ENCODE results near the gene DHRS7B. TPM values are rescaled to one million over a fixed set of nuclear protein-coding genes. Genes with fewer than 3 reads are reported as not detected.

The DHRS7B gene
- total RNA-seq, 4 donors from 2014 or later, result 14.6 to 80.6 (median 47.7) TPM

DNA sequence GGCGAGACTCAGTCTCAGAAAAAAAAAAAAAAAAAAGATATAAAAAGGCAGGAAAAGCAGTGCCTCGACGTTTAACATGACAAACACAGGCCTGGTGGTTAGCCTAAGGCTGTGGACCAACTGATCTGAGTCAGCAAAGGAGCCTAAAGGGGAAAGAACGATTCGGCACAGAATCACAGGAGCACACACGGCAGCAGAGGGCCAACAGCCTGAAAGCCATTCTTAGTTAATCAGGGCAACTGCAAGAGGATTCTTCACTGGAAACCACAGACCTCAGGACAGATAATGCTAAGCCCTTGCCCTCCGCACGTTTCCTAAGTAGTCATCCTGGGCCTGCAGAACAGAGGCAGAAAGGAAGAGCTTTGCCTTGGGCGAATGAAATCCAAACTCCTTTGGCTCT lies 72.5 kb downstream of the DHRS7B start:
- Histone ChIP-seq H3K9me3 (no peaks in the 10 kb centered on the region), H3K4me3 (no peak overlapping the region), H3K36me3 (peaks cover 0 to 14% (median 5%) of the 10 kb centered on the region in 4 donors), H3K27ac (no peak overlapping the region), H3K4me1 (peaks cover 6 to 23% (median 8%) of the 10 kb centered on the region in 4 donors), H3K27me3 (no peaks in the 10 kb centered on the region)
- intact Hi-C loops (cut with DNase I; ENCODE audit: low total_unique reads) (no loop called here), in situ Hi-C loops (cut with MboI; ENCODE audit: low pct_ligation_motif_present in 1 of 4, low pct_unique_long_range_greater_than_20kb in 1 of 4, low sequenced_read_pairs in 3 of 4) (no loop called here)
- DNase-seq, result no peak
- WGBS, 2 donors (ENCODE audit: low coverage in 1 of 2), result 64 to 65% methylated on average over 6 to 9 of the region's 9 CpGs
- TF ChIP-seq POLR2A (IDR thresholded peaks at IDR 0.05) (no peak), POLR2AphosphoS5 (IDR thresholded peaks at IDR 0.05) (no peak), EP300 (IDR thresholded peaks at IDR 0.05; ENCODE audit: low read depth) (no peak)
- TF ChIP-seq, protein P1, sequence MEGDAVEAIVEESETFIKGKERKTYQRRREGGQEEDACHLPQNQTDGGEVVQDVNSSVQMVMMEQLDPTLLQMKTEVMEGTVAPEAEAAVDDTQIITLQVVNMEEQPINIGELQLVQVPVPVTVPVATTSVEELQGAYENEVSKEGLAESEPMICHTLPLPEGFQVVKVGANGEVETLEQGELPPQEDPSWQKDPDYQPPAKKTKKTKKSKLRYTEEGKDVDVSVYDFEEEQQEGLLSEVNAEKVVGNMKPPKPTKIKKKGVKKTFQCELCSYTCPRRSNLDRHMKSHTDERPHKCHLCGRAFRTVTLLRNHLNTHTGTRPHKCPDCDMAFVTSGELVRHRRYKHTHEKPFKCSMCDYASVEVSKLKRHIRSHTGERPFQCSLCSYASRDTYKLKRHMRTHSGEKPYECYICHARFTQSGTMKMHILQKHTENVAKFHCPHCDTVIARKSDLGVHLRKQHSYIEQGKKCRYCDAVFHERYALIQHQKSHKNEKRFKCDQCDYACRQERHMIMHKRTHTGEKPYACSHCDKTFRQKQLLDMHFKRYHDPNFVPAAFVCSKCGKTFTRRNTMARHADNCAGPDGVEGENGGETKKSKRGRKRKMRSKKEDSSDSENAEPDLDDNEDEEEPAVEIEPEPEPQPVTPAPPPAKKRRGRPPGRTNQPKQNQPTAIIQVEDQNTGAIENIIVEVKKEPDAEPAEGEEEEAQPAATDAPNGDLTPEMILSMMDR (IDR thresholded peaks at IDR 0.05), result no peak

DNA sequence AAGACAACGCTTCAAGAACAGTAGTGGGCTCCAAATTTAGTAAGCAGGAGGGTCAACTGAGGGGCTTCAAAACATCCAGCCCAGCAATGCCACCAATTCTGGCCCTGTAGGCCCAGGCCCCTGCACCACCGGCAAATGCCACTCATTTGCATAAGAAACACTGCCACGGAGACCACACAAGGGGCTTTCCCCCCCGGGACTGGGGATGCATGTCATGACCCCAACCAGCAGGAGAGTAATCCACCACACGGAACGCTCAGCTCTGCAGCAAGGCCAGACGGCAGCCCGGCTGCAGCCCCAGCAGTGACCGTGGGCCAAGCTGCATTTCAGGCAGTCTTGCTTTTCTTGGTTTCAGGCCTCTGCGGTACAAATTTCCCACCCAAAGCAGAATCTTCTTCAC lies 73.1 kb downstream of the DHRS7B start:
- no peak overlapping the region for H3K4me3 ChIP-seq
- no peak for DNase-seq
- no peaks in the 10 kb centered on the region for H3K9me3 ChIP-seq
- in situ Hi-C loops (cut with MboI; ENCODE audit: low pct_ligation_motif_present in 1 of 4, low pct_unique_long_range_greater_than_20kb in 1 of 4, low sequenced_read_pairs in 3 of 4) (loop anchor here in 2 of 4 donors (10.0 to 25.0 kb wide), 2 partner anchors 65 to 88 kb away; no protein-coding TSS in a partner anchor), intact Hi-C loops (cut with DNase I; ENCODE audit: low total_unique reads) (no loop called here)
- H3K27me3 ChIP-seq, result no peaks in the 10 kb centered on the region
- 68 to 72% methylated on average over 2 to 10 of the region's 10 CpGs for WGBS, 2 donors (ENCODE audit: low coverage in 1 of 2)
- peaks cover 6 to 26% (median 8%) of the 10 kb centered on the region in 4 donors for H3K4me1 ChIP-seq
- TF ChIP-seq POLR2AphosphoS5 (IDR thresholded peaks at IDR 0.05), result no peak
- TF ChIP-seq, protein P1 (IDR thresholded peaks at IDR 0.05), result no peak
- TF ChIP-seq EP300 (IDR thresholded peaks at IDR 0.05; ENCODE audit: low read depth), result no peak
- TF ChIP-seq POLR2A (IDR thresholded peaks at IDR 0.05), result no peak
- no peak overlapping the region for H3K27ac ChIP-seq
- H3K36me3 ChIP-seq, result peaks cover 0 to 14% (median 5%) of the 10 kb centered on the region in 4 donors

DNA sequence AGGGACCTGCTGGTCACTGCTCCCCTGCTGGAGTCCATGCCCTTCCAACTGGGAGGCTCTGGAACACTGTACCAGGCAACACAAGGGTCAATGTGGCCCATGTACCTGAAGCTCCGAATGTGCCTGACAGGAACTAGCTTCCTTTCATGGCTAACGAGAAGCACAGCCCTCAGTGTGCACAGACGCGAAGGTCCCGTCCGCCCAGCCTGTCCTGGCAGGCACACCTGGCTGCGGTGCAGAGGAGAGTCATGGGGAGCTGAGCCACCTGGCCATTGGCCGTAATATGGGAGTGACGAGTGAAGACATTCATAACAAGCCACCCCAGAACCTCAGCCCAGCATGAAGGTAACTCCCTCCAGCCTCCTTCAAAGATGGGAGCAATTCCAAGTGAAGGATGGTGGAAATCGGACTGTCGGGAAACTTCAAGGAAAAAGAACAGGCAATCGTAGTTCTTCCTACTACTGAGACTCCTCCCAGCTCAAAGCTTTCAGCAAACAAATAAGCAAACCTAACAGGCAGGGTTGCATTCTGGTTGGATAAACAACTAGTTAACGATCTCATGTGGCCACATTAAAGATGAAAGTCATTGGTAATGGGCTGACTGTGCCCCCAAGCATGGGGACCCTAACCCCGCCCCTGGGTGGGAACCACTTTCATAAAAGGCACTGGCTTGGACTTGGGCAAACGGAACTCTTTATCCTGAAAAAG lies 74.0 kb downstream of the DHRS7B start:
- Histone ChIP-seq H3K4me1 (peaks cover 6 to 27% (median 8%) of the 10 kb centered on the region in 4 donors), H3K4me3 (no peak overlapping the region), H3K9me3 (no peaks in the 10 kb centered on the region), H3K27me3 (no peaks in the 10 kb centered on the region), H3K27ac (no peak overlapping the region), H3K36me3 (peaks cover 0 to 14% (median 5%) of the 10 kb centered on the region in 4 donors)
- no peak for DNase-seq
- TF ChIP-seq, protein P1 (IDR thresholded peaks at IDR 0.05), result no peak
- no peak for TF ChIP-seq EP300 (IDR thresholded peaks at IDR 0.05; ENCODE audit: low read depth)
- TF ChIP-seq POLR2AphosphoS5 (IDR thresholded peaks at IDR 0.05), result no peak
- TF ChIP-seq POLR2A (IDR thresholded peaks at IDR 0.05), result no peak
- WGBS, 2 donors (ENCODE audit: low coverage in 1 of 2), result 64 to 73% methylated on average over 5 to 14 of the region's 15 CpGs
- in situ Hi-C loops (cut with MboI; ENCODE audit: low pct_ligation_motif_present in 1 of 4, low pct_unique_long_range_greater_than_20kb in 1 of 4, low sequenced_read_pairs in 3 of 4) (loop anchor here in 2 of 4 donors (10.0 to 25.0 kb wide), 2 partner anchors 66 to 88 kb away; no protein-coding TSS in a partner anchor), intact Hi-C loops (cut with DNase I; ENCODE audit: low total_unique reads) (no loop called here)

DNA sequence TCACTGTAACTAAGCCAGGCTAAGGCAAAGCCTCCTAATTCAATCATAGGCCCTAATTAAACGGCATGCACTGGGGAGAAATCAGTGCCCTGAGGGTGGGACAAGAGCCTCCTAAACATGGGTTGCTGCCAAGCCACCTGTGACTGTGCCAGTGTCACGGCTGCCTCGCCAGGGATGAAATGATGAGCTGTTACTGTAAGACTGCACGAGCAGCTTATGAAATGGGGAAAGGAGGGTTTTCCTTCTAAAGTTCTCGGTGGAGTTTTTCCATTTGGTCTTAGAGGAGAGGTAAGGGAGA lies 74.5 kb downstream of the DHRS7B start:
- 67% methylated on average over 5 of the region's 5 CpGs; no CpG with 5 or more reads in 1 of the 2 donors for WGBS, 2 donors (ENCODE audit: low coverage in 1 of 2)
- intact Hi-C loops (cut with DNase I; ENCODE audit: low total_unique reads), result no loop called here
- TF ChIP-seq POLR2A (IDR thresholded peaks at IDR 0.05) (no peak), EP300 (IDR thresholded peaks at IDR 0.05; ENCODE audit: low read depth) (no peak), POLR2AphosphoS5 (IDR thresholded peaks at IDR 0.05) (no peak)
- TF ChIP-seq, protein P1 (IDR thresholded peaks at IDR 0.05), result no peak

More for the DNA sequence above, 74.5 kb downstream of the DHRS7B start:
- no peak for DNase-seq
- H3K4me1 ChIP-seq, result peaks cover 6 to 27% (median 8%) of the 10 kb centered on the region in 4 donors
- H3K27me3 ChIP-seq, result no peaks in the 10 kb centered on the region
- no peak overlapping the region for H3K4me3 ChIP-seq
- no peaks in the 10 kb centered on the region for H3K9me3 ChIP-seq
- peaks cover 0 to 14% (median 5%) of the 10 kb centered on the region in 4 donors for H3K36me3 ChIP-seq
- no peak overlapping the region for H3K27ac ChIP-seq
- in situ Hi-C loops (cut with MboI; ENCODE audit: low pct_ligation_motif_present in 1 of 4, low pct_unique_long_range_greater_than_20kb in 1 of 4, low sequenced_read_pairs in 3 of 4), result loop anchor here in 2 of 4 donors (10.0 to 25.0 kb wide), 2 partner anchors 66 to 89 kb away; no protein-coding TSS in a partner anchor

Data from transverse colon (tissue), 4 donors.